ENCODE measurements around the gene IFI44L.

Gene IFI44L

GRCh38 chr1:78687315-78687714, 67.1 kb downstream of the IFI44L start:
- no peak for DNase-seq (ENCODE audit: low read depth in 3 of 3, low spot score in 1 of 3)

GRCh38 chr1:78687914-78688313, 67.7 kb downstream of the IFI44L start:
- no peak for DNase-seq (ENCODE audit: low read depth in 3 of 3, low spot score in 1 of 3)

GRCh38 chr1:78688697-78689096, 68.4 kb downstream of the IFI44L start:
- no peak for DNase-seq (ENCODE audit: low read depth in 3 of 3, low spot score in 1 of 3)

GRCh38 chr1:78690516-78690915, 70.3 kb downstream of the IFI44L start:
- no peak for DNase-seq (ENCODE audit: low read depth in 3 of 3, low spot score in 1 of 3)

GRCh38 chr1:78691995-78692747, 71.9 kb downstream of the IFI44L start:
- no peak for DNase-seq (ENCODE audit: low read depth in 3 of 3, low spot score in 1 of 3)

All from stimulated activated CD4-positive, alpha-beta T cell treated with anti-CD3 and anti-CD28 coated beads, TNF-alpha, amount 100 ng/mL, for 1 hour (primary cell).